ENCODE results near the gene FZD10. TPM values are rescaled to one million over a fixed set of nuclear protein-coding genes. Genes with fewer than 3 reads are reported as not detected.

FZD10 gene
- total and polyA plus RNA-seq, 2 of the 4 experiments (the other 2 are of a cell fraction), result not detected

- Histone ChIP-seq H4K20me1 (ENCODE audit: insufficient read depth, low read length) (no peaks in the 10 kb centered on the region), H4K91ac (ENCODE audit: insufficient read depth, low read depth, low read length) (no peak overlapping the region), H2BK5ac (ENCODE audit: low read depth, low read length, poor library complexity, severe bottlenecking) (no peak overlapping the region), H3K4me1 (ENCODE audit: control insufficient read depth, insufficient read depth, low read length) (no peaks in the 10 kb centered on the region), H2AK9ac (replicated peaks; ENCODE audit: low read depth, low read length, poor library complexity) (no peak overlapping the region), H3K79me1 (ENCODE audit: low read depth in 1 of 2, low read length in 2 of 2) (no peaks in the 10 kb centered on the region), H4K8ac (ENCODE audit: low read depth in 2 of 2, low read length in 2 of 2) (no peak overlapping the region), H2AFZ (replicated peaks; ENCODE audit: low read length, poor library complexity) (no peak overlapping the region), H2AK5ac (ENCODE audit: low read depth, low read length) (no peak overlapping the region), H3K23ac (ENCODE audit: low read depth, low read length) (no peak overlapping the region), H3K36me3 (ENCODE audit: control insufficient read depth, insufficient read depth, low read length) (no peaks in the 10 kb centered on the region), H3K56ac (ENCODE audit: extremely low read depth, insufficient read depth, low read length) (no peak overlapping the region), H3K4me2 (ENCODE audit: low read depth, low read length) (no peak overlapping the region), H3K14ac (replicated peaks; ENCODE audit: low read depth, low read length) (no peak overlapping the region), H4K5ac (ENCODE audit: low read depth, low read length) (no peak overlapping the region), H3K9me3 (ENCODE audit: control insufficient read depth, insufficient read depth, low read length) (peaks cover 48% of the 10 kb centered on the region), H3K27ac (ENCODE audit: insufficient read depth, low read length) (no peak overlapping the region), H2BK120ac (ENCODE audit: low read depth, low read length) (no peak overlapping the region), H2BK15ac (ENCODE audit: low read depth, low read length) (no peak overlapping the region), H3K27me3 (ENCODE audit: control insufficient read depth, insufficient read depth, low read length) (no peaks in the 10 kb centered on the region), H2BK20ac (ENCODE audit: low read depth, low read length) (no peak overlapping the region), H3K4ac (ENCODE audit: low read depth, low read length) (no peak overlapping the region), H3K18ac (ENCODE audit: low read depth, low read length) (no peak overlapping the region), H3K9me1 (ENCODE audit: insufficient read depth, low read length) (no peaks in the 10 kb centered on the region), H3K9ac (ENCODE audit: low read depth, low read length) (no peak overlapping the region), H3K4me3 (ENCODE audit: insufficient read depth, low read depth, low read length) (no peak overlapping the region)
- BruUV-seq (replicated peaks), result no TSS peak
- WGBS, 2 experiments (ENCODE audit: extremely low coverage in 2 of 2, insufficient read length in 1 of 2), result 40% methylated on average over 8 of the region's 10 CpGs; no CpG with 5 or more reads in 1 of the 2 experiments
- in situ Hi-C loops (cut with MboI; ENCODE audit: low sequenced_read_pairs), result no loop called here
- intact Hi-C loops (cut with micrococcal nuclease), result no loop called here
- no peak for DNase-seq
- CTCF ChIA-PET, result no interaction called here
- no peak for ATAC-seq (ENCODE audit: low read depth)
- dilution Hi-C loops (cut with HindIII; ENCODE audit: low sequenced_read_pairs, unreplicated experiment), result no loop called here
- POLR2A ChIA-PET (ENCODE audit: unreplicated experiment), result no interaction called here
- no peak for TF ChIP-seq MXI1 (IDR thresholded peaks at IDR 0.05; ENCODE audit: borderline replicate concordance, low read depth, low read length)
- no peak for TF ChIP-seq CHD1 (IDR thresholded peaks at IDR 0.05; ENCODE audit: low read depth, low read length)
- no peak for TF ChIP-seq RAD21 (IDR thresholded peaks at IDR 0.05; ENCODE audit: low read length)
- TF ChIP-seq ELK1 (IDR thresholded peaks at IDR 0.05; ENCODE audit: borderline replicate concordance, low read depth, low read length), result no peak
- TF ChIP-seq SMC3 (IDR thresholded peaks at IDR 0.05; ENCODE audit: low read depth, low read length), result no peak
- TF ChIP-seq MAFK (IDR thresholded peaks at IDR 0.05; ENCODE audit: low read depth, low read length), result no peak
- TF ChIP-seq MAZ (IDR thresholded peaks at IDR 0.05; ENCODE audit: borderline replicate concordance, low read depth, low read length), result no peak
- no peak for TF ChIP-seq NFE2L2 (IDR thresholded peaks at IDR 0.05; ENCODE audit: low read depth, low read length)
- TF ChIP-seq USF2 (IDR thresholded peaks at IDR 0.05; ENCODE audit: low read depth, low read length), result no peak
- TF ChIP-seq RFX5 (IDR thresholded peaks at IDR 0.05; ENCODE audit: low read depth, low read length), result no peak
- no peak for TF ChIP-seq CTCF (conservative IDR thresholded peaks at IDR 0.05; ENCODE audit: low read depth, low read length)
- no peak for TF ChIP-seq FOS (IDR thresholded peaks at IDR 0.05; ENCODE audit: low read depth, low read length)
- no peak for TF ChIP-seq RCOR1 (IDR thresholded peaks at IDR 0.05; ENCODE audit: insufficient replicate concordance, low read length)
- no peak for TF ChIP-seq CEBPB (IDR thresholded peaks at IDR 0.05; ENCODE audit: low read depth, low read length)
- no peak for TF ChIP-seq POLR2A (IDR thresholded peaks at IDR 0.05; ENCODE audit: low read depth, low read length)
- no peak for TF ChIP-seq BHLHE40 (IDR thresholded peaks at IDR 0.05; ENCODE audit: low read depth, low read length)
Observed at GRCh38 chr12:130181211-130181610, 18.9 kb downstream of the FZD10 start.

Measured in IMR-90 (cell line).